C4-2B (cell line): ENCODE data around the gene CLDN6.

Experiments
- CTCF ChIP-seq: fragments of 450-650 bp; conservative IDR thresholded peaks from 2 replicates; pipeline ENCODE4 v1.5.1; 2017; ENCODE audit warnings: mild to moderate bottlenecking
- ZFX ChIP-seq: fragments of 450-650 bp; IDR thresholded peaks from 2 replicates; pipeline ENCODE4 v1.6.1; 2017

DNA sequence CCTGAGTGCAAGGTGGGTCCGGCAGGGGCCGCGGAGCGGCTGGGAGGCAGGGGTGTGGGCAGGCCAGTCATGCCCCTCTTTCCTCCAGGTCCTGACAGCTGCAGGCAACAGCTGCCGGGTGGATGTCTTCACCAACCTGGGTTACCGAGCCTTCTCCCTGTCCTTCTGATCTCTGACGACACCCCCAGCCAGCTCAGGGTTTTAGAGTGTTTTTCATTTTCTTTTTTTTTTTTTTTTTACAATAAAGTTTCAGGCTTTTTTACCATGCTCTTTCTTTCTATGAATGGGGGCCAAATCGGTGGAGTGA, 9.5 kb upstream of the CLDN6 start:
- no peak for TF ChIP-seq CTCF
- no peak for TF ChIP-seq ZFX
